Activated T-cell treated with anti-CD3 and anti-CD28 coated beads for 1 hour (primary cell): ENCODE data around the gene ATF7IP2.
"Not testable (repeated sequence)": the region's sequence is repeated elsewhere in the genome, so short reads cannot be mapped to it uniquely, and the experiment has no call there.

ENCODE experiments used
- DNase-seq: peaks from one replicate; pipeline ENCODE4 v3.0.0-alpha.2; 2020; ENCODE audit warnings: low read depth

Gene ATF7IP2

GRCh38 chr16:10373556-10373955 lies 12.3 kb upstream of the ATF7IP2 start:
- DNase-seq, result no peak

- no peak for DNase-seq
These were observed 9.6 kb upstream of the ATF7IP2 start for GRCh38 chr16:10376229-10376628.

- no peak for DNase-seq
These were observed 2.2 kb upstream of the ATF7IP2 start for GRCh38 chr16:10383626-10384025.

- DNase-seq, result no peak
These were observed 748 bp downstream of the ATF7IP2 start for GRCh38 chr16:10386517-10387100.

DNA sequence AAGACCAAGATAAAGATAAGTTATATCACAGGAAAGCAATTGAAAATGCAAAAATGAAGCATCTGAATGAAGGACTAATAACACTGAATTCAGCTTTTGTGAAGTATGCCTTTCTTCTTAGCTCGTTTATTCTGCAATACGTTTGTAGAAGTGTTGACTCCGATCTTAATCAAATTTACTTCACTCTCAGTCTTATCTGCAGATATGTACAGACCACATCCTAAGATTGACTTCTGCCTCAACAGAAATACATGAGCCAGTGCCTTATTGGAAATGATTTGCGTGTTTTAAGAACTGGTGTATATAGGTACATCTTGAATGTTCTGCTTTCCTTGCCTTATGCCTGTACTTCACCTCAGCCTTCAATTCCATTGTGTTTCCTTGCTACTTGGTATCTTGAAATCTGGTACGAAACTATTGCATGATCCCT lies 1.3 kb downstream of the ATF7IP2 start:
- DNase-seq, result no peak

GRCh38 chr16:10388988-10389387 lies 3.1 kb downstream of the ATF7IP2 start:
- DNase-seq, result no peak

GRCh38 chr16:10390330-10390729 lies 4.5 kb downstream of the ATF7IP2 start:
- no peak for DNase-seq

- no peak for DNase-seq
These were observed 5.0 kb downstream of the ATF7IP2 start for GRCh38 chr16:10390867-10391266.

DNA sequence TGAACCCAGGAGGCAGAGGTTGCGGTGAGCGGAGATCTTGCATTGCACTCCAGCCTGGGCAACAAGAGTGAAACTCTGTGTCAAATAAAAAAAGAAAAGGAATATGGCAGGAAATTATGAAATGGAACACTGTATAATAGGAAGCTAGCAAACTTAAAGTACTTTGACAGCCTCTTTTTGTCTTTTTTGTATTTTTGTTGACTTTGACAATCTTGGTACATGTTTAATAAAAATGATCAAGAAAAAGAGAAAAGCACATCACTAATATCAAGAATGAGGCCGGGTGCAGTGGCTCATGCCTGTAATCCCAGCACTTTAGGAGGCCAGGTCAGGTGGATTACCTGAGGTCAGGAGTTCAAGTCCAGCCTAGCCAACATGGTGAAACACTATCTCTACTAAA lies 5.5 kb downstream of the ATF7IP2 start:
- DNase-seq, result no peak

GRCh38 chr16:10402975-10403374 lies 17.1 kb downstream of the ATF7IP2 start:
- no peak for DNase-seq

GRCh38 chr16:10405386-10405939 lies 19.6 kb downstream of the ATF7IP2 start:
- no peak for DNase-seq

DNA sequence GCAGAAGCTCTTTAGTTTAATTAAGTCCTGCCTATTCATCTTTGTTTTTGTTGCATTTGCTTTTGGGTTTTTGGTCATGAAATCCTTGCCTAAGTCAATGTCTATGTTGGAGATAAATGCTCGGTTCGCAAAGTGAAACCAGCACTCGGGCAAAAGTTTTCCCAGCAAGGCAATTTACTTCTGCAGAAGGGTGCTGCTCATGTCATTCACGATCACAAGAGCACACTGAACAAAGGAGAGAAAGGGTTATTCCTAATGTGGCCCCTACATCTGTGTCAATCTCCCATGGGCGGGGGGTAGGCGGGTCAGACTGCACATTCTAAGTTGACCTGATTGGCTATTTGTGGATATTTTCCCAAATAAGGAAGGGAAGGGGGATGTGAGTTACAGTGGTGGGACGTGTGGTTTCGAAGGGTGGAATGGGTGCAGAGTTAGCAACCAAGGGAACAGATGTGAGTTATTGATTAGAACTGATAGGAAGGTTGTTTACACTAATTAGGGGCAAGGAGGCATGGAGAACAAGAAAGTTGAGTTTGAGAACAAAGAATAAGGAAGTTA lies 23.0 kb downstream of the ATF7IP2 start:
- no peak for DNase-seq

- DNase-seq, result not testable (repeated sequence)
These were observed 23.9 kb downstream of the ATF7IP2 start for GRCh38 chr16:10409713-10410112.

DNA sequence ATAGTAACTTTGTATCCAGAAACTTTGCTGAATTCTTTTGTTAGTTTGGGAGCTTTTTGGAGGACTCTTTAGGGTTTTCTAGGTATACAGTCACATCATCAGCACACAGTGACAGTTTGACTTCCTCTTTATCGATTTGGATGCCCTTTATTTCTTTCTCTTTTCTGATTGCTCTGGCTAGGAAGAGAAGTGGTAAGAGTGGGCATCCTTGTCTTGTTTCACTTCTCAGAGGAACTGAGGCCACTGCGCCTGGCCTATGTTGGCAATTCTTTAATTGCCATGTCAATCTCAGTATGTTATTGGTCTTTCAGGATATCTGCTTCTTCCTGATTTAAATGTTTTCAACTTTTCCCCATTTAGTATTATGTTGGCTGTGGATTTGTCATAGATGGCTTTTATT lies 24.6 kb downstream of the ATF7IP2 start:
- no peak for DNase-seq

GRCh38 chr16:10412935-10413601 lies 27.2 kb downstream of the ATF7IP2 start:
- DNase-seq, result no peak

GRCh38 chr16:10418204-10418603 lies 32.3 kb downstream of the ATF7IP2 start:
- not testable (repeated sequence) for DNase-seq

GRCh38 chr16:10419701-10420100 lies 33.8 kb downstream of the ATF7IP2 start:
- DNase-seq, result no peak

DNA sequence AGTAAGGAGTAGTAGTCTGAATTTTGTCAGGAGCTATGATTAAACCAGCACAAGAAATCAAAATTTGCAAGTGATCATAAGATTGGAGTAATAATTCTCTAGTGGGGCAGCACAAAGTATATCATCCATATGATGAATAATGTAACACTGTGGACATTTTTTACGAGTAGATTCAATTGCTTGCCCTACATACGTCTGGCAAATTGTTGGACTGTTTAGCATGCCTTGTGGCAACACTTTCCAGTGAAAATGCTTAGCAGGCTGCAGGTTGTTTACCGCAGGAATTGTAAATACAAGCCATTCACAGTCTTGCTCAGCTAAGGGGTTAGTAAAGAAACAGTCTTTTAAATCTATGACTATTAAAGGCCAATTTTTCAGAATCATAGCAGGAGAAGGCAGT lies 35.7 kb downstream of the ATF7IP2 start:
- DNase-seq, result no peak

DNA sequence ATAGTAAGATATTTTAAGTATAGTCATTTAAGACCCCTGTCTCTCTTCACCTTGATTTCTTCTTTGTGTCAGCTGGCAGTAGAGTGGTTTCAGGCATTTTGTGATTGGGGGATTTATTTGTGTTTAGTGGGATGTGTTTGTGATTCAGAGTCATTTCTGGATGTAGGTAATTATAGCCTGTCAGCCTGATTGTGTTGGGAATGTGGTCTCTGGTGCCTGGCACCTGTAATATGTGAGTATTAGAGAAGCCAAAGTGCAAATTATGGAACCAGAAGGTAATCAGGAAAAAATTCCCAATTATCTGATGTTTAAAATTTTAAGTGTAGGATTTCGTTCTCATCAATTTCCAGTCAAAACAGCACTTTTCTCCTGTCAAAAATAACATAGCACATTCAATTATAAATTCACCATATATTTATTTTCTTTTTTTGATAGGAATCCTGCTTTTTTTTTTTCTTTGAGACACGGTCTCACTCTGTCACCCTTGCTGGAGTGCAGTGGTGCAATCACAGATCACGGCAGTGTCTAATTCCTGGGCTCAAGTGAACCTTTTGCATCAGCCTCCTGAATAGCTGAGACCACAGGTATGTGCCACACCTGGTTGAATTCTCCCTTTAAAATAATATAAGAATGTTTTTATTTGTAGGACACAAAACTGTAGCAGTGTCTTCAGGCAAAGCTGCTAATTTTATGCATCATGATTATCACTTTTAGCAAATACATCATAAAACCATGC lies 42.7 kb downstream of the ATF7IP2 start:
- no peak for DNase-seq

DNA sequence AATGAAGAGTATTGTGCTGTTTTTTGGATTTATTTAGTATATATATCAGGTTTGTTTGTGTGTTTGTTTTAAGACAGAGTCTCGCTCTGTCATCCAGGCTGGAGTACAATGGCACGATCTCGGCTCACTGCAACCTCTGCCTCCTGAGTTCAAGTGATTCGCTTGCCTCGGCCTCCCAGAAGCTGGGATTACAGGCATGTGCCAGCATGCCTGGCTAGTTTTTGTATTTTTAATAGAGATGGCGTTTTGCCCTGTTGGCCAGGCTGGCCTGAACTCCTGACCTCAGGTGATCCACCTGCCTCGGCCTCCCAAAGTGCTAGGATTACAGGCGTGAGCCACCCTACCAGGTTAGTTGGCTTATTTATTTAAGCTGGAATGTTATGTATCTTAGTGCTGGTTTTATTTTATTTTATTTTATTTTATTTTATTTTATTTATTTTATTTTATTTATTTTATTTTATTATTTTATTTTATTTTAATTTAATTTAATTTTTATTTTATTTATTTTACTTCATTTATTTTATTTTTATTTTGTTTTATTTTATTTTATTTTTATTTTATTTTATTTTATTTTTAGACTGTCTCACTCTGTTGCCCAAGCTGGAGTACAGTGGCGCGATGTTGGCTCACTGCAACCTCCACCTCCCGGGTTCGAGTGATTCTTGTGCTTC lies 43.6 kb downstream of the ATF7IP2 start:
- not testable (repeated sequence) for DNase-seq

DNA sequence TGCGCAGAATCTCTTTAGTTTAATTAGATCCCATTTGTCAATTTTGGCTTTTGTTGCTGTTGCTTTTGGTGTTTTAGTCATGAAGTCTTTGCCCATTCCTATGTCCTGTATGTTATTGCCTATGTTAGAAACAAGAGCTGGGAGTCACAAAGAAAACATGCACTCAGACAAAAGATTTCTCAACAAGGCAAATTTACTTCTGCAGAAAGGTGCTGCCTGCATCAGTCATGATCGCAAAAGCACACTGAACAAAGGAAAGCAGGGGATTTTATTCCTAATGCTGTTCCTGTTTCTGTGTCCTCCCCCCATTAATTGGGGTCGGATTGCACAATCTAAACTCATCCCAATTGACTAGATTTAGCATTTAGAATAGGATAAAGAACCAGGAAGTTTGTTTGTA lies 55.9 kb downstream of the ATF7IP2 start:
- DNase-seq, result no peak

GRCh38 chr16:10447289-10447688 lies 61.4 kb downstream of the ATF7IP2 start:
- DNase-seq, result no peak
